ENCODE measurements around the gene RALGPS2.
"Not testable (repeated sequence)": the region's sequence is repeated elsewhere in the genome, so short reads cannot be mapped to it uniquely, and the experiment has no call there.

RALGPS2 gene

DNA sequence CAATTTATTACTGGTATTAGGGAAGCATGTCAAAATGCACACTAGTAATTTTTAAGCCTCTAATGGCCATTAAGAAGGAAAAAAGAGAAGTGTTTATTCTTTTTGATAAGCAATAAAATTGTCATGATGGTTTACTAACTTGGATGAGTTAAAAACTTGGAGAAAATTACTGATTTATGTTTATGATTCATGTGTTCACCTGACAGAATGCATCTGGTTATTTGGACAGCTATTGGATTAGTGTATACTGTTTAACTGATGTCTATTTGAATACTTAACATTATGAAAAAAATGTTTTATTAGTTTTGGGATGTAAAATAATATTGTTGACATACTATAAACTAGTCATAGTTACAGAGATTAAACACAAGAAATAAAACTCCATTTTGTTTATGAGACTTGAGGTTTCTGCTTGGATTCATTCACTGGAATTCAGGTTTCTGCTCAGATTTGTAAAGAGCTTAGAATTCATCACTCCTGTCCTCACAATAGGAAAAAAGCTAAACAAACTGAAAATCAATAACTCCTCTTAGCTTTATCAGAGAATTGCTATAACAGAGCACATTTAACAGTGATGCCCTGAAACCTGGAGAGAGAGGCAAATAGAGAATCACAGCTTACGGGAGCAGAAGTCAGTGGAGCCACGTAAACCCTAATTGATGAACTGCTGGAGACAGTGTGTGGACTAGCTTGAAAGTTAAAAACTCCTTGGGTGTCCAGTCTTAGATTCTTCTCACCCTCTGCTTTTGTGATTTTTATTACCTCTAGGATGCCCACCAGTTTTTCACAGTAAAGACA is 56.7 kb downstream of the RALGPS2 start:
- DNase-seq (no peak), ATAC-seq (no peak)

DNA sequence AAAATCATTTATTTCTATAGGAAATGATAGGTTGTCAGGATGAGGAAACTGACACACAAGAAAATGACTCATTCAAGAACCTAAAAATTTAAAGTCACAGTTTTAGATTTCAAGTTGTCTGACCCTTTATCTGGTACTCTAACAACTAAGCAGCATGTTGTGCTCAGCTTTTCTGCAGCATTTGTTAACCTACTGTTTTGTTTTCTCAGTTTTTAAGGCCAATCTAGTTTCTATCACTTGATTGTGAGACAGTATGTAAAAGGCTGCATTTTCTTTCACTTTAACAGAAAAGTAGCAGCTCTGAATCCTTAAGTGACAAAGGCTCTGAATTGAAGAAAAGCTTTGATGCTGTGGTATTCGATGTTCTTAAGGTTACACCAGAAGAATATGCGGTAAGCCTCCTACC is 59.1 kb downstream of the RALGPS2 start:
- DNase-seq: no peak
- no peak for ATAC-seq

- ATAC-seq: no peak
- DNase-seq: no peak
Measured at GRCh38 chr1:178792394-178792793, 67.3 kb downstream of the RALGPS2 start.

DNA sequence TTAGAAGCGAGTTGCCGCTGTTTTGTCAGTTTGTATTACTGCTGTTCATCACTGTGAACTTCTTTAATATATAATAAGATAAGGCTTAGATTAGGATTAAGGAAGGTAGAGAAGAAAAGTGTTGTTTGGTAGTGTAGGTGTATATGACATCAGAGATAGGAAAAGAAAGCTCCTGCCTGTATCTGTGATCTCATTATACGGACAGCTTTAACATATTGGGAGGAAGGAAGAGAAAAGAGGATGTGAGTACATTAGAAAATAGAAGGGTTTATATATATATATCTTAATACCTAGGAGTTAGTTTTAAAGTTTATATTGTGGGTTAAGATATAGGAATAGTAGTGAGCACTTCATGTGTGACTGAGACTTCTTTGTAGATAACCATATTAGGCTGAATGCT is 71.0 kb downstream of the RALGPS2 start:
- DNase-seq (no peak), ATAC-seq (no peak)

- ATAC-seq: no peak
- no peak for DNase-seq
Measured at GRCh38 chr1:178797590-178797989, 72.5 kb downstream of the RALGPS2 start.

DNA sequence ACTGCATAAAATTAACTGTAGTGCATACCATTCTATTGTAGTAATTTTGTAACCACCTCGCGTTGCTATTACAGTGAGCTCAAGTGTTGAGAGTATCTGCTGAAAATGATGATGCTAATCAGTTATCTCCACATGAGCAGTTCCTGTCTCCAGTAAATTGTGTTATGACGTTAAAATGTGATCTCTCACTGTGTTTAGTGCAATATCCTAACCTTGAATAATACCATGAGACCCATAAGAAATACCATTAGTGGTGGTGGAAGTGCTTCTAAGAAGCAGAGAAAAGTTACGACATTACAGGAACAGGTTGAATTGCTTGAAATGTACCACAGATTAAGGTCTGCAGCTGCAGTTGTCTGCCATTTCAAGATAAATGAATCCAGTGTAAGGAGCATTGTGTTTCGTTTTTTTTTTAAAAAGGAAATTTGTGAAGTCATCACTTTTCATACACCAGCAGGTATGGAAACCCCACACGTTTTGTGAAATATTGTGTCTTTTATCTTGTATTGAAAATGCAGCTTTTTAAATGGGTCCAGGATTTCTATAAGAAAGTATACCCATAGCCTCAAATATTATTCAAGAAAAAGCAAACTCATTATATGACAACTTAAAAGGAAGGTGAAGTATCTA is 73.3 kb downstream of the RALGPS2 start:
- DNase-seq (no peak), ATAC-seq (no peak)

DNA sequence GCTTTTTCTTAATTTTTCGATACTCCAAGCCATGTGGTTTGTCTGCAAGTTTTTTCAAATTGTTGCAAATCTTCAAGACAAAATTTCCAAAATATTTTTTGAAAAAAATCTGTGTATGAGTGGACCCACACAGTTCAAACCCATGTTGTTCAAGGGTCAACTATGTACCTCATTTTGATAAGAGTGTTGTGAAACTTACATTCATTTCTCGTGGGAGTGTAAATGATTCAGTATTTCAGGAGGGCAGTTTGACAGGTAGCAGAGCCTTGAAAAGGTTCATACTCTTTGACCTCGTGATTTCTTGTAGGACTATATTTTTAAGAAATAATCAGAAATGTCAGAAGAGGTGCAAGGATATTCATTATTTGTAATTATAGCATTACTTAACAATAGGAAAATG is 77.8 kb downstream of the RALGPS2 start:
- DNase-seq: no peak
- no peak for ATAC-seq

- no peak for ATAC-seq
- no peak for DNase-seq
Measured at GRCh38 chr1:178806665-178807300, 81.7 kb downstream of the RALGPS2 start.

DNA sequence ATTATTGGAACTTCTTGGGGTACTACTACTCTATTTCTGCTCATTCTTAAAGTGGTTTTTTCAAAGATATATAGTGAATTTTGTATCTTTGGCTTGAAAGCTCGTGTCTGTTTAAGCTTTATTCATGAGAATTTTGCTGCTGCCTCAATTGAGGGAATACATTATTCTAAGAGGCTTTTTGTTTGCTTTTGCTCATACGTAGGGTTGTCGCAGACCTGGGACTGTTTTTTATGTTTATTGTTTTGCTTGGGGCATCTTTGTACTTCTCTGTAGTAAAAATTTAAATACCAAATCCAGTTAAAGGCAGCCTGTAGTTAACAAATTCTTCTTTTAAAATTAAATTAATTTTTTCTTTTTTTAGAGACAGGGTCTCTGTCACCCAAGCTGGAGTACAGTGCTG is 83.5 kb downstream of the RALGPS2 start:
- no peak for ATAC-seq
- DNase-seq: no peak

- ATAC-seq (no peak), DNase-seq (no peak)
Measured at GRCh38 chr1:178810585-178810984, 85.5 kb downstream of the RALGPS2 start.

DNA sequence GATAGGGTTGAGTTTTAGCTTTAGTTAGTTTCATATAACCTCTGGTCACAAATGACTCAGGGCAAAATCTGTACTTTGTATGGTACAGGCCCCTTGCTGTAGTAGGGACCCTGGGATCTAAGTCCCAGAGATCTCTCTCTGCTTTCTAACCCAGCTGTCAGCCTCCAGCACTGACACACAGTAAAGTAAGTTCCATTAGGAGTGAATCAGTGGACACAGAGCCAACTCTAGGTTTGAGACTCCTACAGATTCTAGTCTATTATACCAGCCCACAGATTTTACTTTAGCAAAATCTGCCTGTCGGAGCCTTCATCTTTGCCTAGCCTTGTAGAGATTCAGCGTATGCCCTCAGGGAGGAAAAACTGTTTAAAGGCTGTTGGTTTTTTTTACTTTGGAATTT is 93.4 kb downstream of the RALGPS2 start:
- DNase-seq: no peak
- ATAC-seq: no peak

- ATAC-seq (no peak), DNase-seq (no peak)
Measured at GRCh38 chr1:178819123-178819522, 94.1 kb downstream of the RALGPS2 start.

DNA sequence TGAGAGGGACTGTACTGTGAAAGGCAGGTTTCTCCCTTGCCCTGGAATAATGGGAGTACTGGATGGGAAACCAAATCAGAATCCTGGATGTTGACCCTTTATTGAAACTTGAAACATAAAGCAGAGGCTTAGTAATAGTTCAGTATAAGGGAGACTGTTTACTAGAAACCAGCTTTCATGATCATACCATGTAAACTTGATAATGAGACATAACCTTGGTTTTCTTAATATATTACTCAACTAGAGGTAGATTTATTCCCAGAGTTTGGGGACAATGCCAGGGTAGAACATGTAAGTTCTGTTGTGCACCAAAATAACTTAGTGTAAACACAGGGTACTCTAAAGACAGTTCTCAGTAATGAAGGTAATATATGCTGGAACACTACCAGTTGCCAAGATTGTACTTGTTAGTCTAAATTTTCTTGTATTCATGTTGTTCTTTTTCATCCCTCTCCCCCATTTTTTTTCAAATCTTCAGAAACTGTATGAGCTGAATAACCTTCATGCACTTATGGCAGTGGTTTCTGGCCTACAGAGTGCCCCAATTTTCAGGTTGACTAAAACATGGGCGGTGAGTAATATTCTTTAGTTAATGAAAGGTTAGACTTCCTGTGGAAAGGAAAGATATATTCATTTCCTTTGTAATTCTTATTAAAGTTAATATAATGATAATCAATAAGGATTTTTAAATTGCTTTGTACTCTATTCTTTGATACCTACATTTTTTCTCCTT is 96.3 kb downstream of the RALGPS2 start:
- peak; percentile 81 for ATAC-seq
- DNase-seq: no peak

DNA sequence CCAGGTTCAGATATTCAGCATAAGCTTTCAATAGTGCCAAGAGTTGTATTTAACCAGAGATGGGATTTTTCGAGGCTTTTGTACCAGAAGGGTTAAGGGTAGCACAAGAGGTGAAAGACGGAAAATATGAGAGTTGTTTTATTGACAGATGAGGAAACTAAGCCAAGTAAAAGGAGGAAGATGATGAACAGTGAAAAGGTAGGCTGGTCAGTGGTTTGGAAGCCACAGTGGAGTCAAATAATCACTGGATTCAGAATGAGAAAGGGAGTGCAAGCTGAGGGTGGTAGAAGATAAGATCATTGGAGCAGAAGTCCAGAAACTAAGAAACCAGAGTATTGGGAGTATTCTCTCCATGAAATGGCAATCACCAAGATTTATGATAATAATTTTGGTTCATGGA is 100.1 kb downstream of the RALGPS2 start:
- peak; percentile 71 for ATAC-seq
- no peak for DNase-seq

GRCh38 chr1:178844436-178844835 is 119.4 kb downstream of the RALGPS2 start:
- DNase-seq (no peak), ATAC-seq (no peak)

- no peak for DNase-seq
- no peak for ATAC-seq
Measured at GRCh38 chr1:178846306-178846705, 121.3 kb downstream of the RALGPS2 start.

DNA sequence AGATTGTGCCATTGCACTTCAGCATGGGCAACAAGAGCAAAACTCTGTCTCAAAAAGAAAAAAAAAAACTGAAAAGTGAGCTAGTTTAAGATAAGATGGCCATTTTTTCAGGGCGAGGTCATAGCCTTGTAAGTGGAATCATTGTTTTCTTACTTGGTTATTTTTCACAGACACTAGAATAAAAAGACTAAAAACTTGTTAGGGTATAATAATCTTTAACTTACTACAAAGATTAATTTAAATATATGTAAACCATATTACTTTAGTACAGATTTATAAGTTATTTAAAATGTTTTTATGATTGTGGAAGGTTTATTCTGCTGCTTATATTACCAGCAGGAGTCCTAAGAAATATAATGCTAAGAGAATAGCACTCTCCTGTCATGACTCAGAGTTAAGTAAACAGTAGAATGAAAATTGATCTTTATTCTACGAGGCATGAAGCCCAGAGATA is 122.4 kb downstream of the RALGPS2 start:
- no peak for DNase-seq
- ATAC-seq: no peak

DNA sequence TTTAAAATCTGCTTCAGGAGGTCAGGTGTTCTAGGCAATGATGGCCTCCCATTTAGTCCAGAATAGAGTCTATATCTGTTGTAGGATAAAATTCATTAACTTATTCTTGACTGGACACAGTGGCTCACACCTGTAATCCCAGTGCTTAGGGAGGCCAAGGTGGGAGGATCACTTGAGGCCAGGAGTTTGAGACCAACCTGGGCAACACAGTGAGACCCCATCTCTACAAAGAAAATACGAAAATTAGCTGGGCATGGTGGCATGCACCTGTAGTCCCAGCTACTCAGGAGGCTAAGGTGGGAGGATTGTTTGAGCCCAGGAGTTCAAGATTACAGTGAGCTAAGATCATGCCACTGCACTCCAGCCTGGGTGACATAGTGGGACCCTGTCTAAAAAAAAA is 122.9 kb downstream of the RALGPS2 start:
- DNase-seq, ATAC-seq: not testable (repeated sequence)

- ATAC-seq (no peak), DNase-seq (no peak)
Measured at GRCh38 chr1:178849918-178850317, 124.9 kb downstream of the RALGPS2 start.

DNA sequence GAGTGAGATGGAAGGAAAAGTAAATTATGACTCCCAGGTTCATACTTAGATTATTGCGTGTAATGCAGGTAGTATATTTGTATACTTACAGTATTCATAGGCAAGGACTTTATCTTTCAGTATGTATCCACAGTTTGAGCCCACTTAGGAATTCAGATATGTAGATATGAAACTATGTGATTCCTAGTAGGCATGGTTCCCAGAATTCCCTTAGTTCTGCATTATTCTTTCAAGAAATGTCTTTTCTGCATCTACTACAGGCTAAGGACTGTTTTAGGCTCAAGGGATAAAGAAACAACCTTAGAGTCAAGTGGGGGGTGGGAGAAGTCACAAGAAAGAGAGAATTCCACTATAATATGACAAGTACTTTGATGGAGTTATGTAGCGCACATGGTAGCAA is 132.1 kb downstream of the RALGPS2 start:
- ATAC-seq (no peak), DNase-seq (no peak)

- ATAC-seq (no peak), DNase-seq (no peak)
Measured at GRCh38 chr1:178862416-178862815, 137.4 kb downstream of the RALGPS2 start.

- ATAC-seq (no peak), DNase-seq (no peak)
Measured at GRCh38 chr1:178862864-178863263, 137.8 kb downstream of the RALGPS2 start.

GRCh38 chr1:178864326-178864725 is 139.3 kb downstream of the RALGPS2 start:
- peak; percentile 43 for ATAC-seq
- no peak for DNase-seq

All from stimulated activated naive CD8-positive, alpha-beta T cell treated with anti-CD3 and anti-CD28 coated beads, Interleukin-15, Interleukin-2, amounts not matched to agents 100 U/mL and 50 U/mL, for 24 hours (primary cell).